ENCODE results near the gene VCP. TPM values are rescaled to one million over a fixed set of nuclear protein-coding genes. Genes with fewer than 3 reads are reported as not detected.
A peak's percentile ranks its signal among the peaks of the same experiment; 100 is the strongest.

The VCP gene
- total RNA-seq, 1 experiment from 2014 or later, result 352 TPM

DNA sequence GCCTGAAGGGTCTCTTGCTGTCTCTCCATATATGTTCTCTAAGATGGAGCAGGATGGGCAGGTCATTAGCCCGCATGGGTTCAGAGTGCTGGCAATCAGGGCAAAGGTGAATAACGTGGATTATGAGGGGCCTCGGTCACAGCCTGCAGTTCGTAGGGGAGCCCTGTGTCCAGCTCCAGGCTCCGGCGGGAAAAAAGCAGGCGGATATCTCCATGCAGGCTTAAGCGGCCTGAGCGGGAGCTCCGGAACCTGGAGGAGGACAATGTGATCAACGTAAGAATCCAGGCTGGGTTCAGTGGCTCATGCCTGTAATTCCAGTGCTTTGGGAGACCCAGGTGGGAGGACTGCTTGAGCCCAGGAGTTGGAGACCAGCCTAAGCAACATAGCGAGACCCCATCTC lies 32.7 kb upstream of the VCP start:
- in situ Hi-C loops (cut with HindIII; ENCODE audit: low sequenced_read_pairs), result no loop called here

DNA sequence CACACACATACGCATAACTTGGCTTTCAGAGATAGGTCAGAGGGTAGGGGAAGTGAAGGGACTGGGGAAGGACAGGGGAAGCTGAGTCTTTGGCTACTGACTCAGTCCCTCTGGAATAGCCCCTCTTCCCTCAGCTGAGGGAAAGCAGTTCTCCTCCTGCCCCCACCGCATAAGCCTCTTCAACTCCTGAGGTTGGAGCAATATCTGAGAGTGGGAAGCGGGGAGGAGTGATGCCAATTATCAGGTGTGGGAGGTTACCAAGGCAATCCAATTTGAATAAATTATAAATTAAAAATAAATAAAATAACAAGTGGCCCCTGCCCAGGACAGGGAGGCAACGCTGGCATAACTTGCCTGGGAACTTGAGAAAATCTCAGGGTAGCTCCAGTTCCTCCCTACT lies 32.2 kb upstream of the VCP start:
- in situ Hi-C loops (cut with HindIII; ENCODE audit: low sequenced_read_pairs), result no loop called here

More for the DNA sequence above, 32.7 kb upstream of the VCP start:
- DNase-seq (ENCODE audit: low spot score), result no peak

DNA sequence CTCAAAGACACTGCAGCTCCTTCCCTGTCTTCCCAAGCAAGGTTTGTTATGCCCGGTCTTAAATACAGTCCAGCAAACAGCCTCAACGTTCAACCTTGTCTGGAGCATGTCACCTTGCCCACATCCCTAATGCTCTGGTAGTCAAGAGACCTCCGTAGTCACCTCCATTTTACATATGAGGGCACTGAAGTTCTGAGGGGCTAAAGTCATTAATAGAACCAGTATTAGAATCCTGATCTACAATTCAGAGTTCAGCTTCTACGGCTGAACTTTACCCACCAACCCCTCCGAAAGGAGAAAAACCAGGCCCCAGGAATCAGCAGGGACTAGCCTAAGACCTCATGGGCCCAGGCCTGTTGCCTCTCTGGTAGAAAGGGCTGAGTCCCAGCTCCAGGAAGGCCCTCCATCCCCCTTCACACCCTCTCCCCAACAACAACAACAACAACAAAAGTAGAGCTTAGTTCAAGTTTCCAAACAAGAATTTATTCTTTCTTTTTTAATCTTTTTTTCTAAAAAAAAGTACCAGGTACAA lies 31.3 kb upstream of the VCP start:
- no peak for DNase-seq (ENCODE audit: low spot score)
- in situ Hi-C loops (cut with HindIII; ENCODE audit: low sequenced_read_pairs), result no loop called here

More for the DNA sequence above, 32.2 kb upstream of the VCP start:
- DNase-seq (ENCODE audit: low spot score), result no peak

DNA sequence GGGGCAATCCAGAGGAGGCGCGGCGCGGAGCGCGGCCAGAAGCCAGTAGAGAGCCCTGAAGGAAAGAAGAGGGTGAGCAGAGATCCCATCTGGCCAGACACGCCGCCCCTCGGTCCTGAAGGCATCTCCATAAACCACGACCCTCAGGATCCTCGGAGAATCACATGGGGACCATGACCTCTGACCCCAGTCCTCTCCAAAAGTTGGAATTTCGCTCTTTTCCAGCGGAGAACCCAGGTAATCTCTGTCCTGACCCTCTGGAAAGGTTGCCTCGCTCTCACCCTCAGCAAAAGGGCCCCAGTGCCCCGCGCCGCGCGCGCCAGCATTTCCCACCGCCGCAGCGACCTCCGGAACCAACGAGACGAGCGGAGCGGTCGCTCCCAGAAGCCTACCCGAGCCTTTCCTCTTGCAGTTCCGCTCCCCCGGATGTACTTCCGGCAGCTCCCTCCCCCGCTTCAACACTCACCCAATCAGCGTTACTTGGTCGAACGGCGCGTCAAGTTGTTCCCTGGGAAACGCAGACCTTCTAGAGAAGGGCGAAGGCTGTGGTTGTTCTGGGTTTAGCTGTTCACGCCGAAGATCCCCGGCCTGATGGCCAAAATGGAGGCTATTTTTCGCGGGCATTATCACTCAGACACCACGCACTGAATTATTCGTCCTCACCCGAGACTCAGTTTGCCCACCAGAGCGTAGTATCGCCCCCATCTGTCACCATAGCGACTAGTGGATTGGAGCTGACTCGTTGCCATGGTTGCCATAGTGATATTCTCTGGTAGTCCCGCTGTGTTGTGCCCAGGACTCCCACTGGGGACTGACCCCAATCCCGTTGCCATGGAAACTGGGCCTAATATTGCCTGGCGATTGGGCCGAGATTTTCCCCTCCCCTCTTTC lies 30.6 kb upstream of the VCP start, which contains the start of gene STOML2:
Gene STOML2 (minus strand): TSS at position 363 of the 891 bp plus-strand sequence. CDS start 37 bp downstream, at position 326.
- in situ Hi-C loops (cut with HindIII; ENCODE audit: low sequenced_read_pairs), result no loop called here
- DNase-seq (ENCODE audit: low spot score), result peak; percentile 100

DNA sequence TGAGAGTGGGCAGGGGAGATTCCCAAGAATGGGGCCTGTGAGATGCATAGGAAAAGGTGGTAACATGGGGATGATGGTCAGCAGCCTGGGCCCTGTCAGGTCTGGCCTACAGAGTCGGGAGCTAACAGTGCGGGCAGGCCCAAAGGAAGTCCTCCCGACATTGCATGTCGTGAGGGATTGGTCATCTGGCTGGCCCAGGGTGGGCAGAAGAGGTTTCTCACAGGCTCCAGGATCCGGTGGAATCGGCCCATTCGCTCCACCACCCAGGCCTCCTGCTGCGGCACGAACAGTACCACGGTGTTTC lies 30.0 kb upstream of the VCP start:
- in situ Hi-C loops (cut with HindIII; ENCODE audit: low sequenced_read_pairs), result no loop called here
- DNase-seq (ENCODE audit: low spot score), result no peak

DNA sequence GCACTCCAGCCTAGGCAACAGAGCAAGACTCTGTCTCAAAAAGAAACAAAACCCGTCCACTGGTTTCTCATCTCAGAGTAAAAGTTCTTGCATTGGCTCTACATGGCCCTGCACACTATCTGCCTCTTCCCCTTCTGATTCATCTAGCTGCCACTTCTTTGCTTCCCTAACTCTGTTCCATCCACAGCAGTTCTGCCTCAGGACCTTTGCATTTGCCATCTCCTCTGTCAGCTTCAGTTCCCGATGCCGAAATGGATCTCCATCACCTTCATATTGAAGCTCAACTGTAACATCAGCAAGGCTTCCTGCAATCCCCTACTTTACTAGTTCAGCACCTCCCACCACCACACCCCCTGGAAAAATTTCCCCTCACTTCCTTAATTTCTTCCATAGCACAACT lies 25.1 kb upstream of the VCP start:
- no peak for DNase-seq (ENCODE audit: low spot score)
- in situ Hi-C loops (cut with HindIII; ENCODE audit: low sequenced_read_pairs), result no loop called here

DNA sequence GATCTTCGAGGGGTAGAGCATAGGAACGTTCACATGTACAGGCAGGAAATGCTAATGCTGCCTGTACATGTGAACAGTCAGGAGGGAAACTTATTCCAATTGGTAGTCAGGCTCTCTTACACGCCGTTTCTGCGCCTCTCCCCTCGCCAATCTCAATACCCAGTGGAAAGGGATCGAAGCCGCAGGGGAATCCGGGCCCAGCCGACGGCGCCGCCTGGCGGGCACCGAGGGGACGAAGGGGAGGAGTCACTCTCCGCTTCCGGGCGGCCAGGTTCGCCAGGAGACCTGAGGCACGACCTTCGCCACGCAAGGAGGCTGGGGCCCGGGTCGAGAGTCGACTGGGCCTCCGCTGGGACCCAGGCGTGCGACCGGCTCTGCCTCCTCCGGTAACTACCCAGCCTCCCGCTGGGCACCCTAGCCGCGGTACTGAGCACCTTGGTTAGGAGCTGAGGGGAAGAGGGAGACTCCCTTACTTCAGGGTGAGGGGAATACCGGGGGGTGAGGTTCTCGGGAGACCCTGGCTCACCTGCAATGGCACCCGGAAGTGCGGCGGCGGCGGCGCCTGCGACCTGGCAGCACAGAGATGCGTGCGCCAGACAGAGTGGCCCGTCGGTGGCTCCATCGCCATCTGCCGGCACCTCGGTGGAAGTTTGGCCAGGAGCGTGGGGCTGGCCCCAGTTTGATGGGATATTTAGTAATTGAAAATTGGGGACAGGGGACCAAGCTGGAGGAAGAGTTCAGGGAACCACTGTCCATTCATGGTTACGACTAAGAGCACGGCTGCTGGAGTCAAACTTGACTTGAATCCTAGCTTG lies 23.8 kb upstream of the VCP start, which contains the start of gene PIGO:
Gene PIGO (minus strand): TSS at position 557 of the 815 bp plus-strand sequence. CDS start 1,026 bp downstream, outside the sequence.
- in situ Hi-C loops (cut with HindIII; ENCODE audit: low sequenced_read_pairs), result no loop called here
- DNase-seq (ENCODE audit: low spot score), result peak; percentile 88

DNA sequence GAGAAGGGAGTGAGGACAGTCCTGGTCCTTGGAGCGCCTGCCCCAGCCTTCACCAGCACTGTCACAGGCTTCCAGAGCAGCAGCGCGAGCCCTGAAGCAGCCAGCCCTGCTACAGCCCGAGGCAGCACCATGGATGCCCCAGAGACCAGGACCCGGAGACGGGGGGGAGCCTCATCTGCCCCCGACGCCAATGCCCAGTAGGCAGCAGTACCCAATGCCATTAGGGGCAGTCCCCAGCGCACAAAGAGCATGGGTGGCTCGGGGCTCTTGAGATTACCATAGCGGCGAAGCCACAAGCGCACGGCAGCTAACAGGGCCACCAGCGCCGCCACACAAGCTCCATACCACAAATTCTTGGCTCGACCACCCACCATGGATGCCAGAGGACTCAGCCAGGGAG lies 19.1 kb upstream of the VCP start:
- in situ Hi-C loops (cut with HindIII; ENCODE audit: low sequenced_read_pairs), result no loop called here
- DNase-seq (ENCODE audit: low spot score), result no peak

DNA sequence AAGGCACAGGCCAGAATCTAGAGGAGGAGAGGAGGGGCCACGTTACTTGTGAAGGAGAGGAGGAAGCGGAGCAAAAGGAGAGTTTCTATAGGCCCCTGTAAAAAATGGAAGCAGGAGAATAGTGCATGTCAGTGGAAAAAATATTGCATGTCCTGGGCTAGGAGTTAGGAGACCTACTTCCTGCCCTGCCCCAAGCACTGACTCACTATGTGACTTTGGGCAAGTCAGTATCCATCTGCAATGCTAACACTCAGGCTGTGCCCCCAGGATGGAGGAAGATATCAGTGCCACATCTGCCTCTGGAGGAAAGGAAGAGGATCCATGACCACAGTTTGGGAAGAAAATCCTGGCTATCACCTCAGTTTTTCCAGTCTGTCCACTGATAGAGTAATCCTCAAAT lies 17.0 kb upstream of the VCP start:
- no peak for DNase-seq (ENCODE audit: low spot score)
- in situ Hi-C loops (cut with HindIII; ENCODE audit: low sequenced_read_pairs), result no loop called here

DNA sequence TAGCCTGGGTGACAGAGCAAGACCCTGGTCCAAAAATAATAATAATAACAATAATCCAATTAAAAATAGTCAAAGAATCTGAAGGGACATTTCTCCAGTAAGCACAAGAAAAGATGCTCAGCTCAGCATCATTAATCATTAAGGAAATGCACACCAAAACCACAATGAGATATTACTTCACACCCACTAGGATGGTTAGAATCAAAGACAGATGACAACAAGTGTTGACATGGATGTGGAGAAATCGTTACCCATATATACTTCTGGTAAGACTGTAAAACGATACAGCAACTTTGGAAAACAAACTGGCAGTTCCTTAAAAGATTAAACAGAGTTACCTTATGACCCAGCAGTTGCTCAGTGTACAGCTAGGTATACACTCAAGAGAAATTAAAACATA lies 12.7 kb upstream of the VCP start:
- in situ Hi-C loops (cut with HindIII; ENCODE audit: low sequenced_read_pairs), result no loop called here
- no peak for DNase-seq (ENCODE audit: low spot score)

DNA sequence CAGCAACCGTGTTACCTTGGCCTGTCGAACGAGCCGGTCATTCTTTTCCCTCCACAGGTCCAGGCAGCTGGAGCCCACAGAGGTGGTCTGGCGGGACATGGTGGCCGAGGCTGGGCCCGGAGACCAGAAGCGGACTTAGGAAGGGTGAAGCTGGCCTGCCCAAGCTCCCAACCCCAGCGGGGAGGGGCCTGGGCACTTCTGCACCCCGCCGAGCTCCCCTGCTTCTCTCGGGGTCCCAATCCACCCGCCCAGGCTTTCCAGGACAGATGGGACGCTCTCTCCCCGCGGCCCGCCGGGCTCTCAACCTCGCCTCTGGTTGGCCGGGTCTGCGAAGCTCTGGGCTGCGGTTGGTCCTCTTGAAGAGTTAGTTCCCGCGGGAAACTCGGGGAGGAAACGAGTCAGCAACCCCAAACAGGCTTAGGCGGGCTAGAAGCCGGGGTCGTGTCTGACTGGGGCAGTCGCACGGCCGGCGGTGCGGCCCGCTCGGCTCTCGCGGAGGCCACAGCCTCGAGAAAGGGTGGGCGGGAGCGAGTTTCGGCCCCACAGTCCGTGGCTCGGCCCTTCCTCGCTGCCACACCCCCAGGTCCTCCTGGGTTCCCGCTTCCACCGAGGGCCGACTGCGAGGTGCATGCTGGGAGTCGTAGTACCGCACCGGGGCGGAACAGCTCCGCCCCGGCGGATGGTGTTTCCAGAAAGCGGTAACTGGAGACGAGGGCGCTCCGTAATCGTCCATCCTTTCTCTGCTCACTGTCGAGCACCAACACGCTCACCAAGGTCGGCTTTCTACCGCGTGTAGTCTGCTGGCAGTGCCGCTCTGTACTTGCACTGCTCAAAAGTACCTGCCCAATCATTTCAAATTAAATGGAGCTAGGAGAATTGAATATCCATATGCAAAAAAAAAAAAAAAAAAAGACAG lies 7.3 kb upstream of the VCP start, which contains the start of gene FANCG:
Gene FANCG (minus strand): TSS at position 517 of the 916 bp plus-strand sequence. CDS start 418 bp downstream, at position 99.
- in situ Hi-C loops (cut with HindIII; ENCODE audit: low sequenced_read_pairs), result no loop called here
- peak; percentile 93 for DNase-seq (ENCODE audit: low spot score)

DNA sequence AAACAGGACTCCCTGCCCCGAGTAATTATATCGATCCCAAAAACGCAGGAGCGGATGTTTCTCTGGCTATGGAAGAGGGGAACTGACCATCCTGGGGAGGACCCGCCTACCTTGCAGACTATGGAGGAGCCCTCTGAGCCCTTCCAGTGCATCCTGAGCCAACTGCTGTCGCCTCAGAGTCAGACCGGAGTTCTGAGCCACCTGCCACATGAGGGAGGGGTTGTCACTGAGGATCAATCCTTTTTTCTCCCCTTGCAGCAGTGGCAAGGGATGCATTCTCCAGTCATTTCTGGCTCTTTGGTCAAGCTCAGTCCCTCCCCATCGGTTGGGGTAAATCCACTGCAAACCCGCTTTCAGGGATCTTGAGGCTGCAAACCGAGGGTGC lies 6.6 kb upstream of the VCP start:
- in situ Hi-C loops (cut with HindIII; ENCODE audit: low sequenced_read_pairs), result no loop called here
- DNase-seq (ENCODE audit: low spot score), result no peak

DNA sequence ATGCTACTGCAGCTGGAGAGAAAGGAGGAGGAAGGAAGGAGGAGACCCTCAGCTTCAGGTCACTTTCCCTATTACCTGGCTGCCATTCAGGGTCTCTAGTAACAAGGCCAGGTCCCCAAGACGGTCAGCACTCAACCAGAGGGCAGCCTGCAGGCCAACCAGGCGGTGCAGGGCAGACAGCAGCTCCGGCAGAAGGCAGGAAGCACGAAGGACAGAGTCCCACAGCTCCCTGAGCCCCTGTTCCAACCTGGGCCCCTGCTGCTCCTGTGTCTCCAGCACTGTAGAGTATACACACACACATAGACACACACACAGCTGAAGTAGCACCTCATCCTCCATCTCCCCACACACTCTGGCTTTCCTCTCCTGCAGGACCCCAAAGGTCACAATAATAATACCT lies 5.6 kb upstream of the VCP start:
- in situ Hi-C loops (cut with HindIII; ENCODE audit: low sequenced_read_pairs), result no loop called here
- DNase-seq (ENCODE audit: low spot score), result no peak

DNA sequence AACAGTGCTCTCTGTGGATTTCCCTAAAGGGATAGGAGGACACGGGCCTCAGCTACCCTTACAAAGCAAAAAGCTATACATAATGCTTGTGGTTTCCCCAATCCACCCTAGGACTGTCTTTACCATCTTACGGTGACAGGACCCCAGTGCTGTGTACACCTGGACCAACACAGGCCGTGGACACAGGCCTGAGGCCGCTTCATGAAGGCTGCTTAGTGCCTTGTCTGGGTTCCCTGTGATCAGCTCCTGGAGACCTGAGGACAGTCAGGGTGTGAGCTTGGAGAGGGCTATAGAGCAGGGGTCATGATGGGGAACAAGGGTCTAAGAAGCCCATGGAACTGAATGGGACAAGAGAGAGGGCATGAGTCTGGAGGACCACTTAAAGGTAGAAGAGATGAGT lies 4.4 kb upstream of the VCP start:
- no peak for DNase-seq (ENCODE audit: low spot score)
- in situ Hi-C loops (cut with HindIII; ENCODE audit: low sequenced_read_pairs), result no loop called here

DNA sequence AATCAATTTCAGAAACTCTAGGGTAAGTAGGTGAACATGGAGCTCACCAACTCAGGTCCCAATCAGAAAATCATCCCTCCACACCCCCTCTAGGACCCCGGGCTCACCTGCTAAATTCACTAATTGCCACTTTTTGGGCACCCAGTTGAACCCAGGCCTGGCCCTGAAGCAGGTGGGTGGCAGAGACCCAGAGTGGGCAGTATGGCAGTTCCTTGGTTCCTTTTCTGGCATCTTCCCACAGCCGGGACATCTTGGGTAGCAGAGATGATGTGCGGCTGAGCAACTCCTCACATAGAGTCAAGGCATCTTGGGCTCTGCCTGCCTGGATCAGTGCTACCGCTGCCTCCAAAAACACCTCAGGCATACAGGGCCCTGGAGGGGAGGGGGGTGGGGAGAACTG lies 2.9 kb upstream of the VCP start:
- DNase-seq (ENCODE audit: low spot score), result no peak
- in situ Hi-C loops (cut with HindIII; ENCODE audit: low sequenced_read_pairs), result no loop called here

DNA sequence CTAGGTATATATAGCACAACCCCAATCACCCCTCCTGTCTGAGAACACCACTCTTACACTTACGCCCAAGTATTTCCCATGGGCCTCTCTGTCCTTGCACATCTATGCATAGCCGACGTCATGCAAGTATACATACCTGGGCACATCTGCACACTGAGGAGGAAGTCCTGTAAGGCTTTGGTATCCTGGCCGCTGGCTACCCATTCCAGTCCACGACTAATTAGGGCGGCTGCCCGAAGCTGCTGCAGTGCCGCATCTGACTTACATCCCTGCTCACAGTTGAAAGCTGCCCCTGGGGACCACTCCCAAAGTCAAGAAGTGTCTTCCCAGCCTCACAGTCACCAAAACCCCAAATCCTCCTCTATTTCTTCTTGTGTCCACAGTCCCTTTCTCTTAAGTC lies 2.4 kb upstream of the VCP start:
- in situ Hi-C loops (cut with HindIII; ENCODE audit: low sequenced_read_pairs), result no loop called here
- DNase-seq (ENCODE audit: low spot score), result no peak

DNA sequence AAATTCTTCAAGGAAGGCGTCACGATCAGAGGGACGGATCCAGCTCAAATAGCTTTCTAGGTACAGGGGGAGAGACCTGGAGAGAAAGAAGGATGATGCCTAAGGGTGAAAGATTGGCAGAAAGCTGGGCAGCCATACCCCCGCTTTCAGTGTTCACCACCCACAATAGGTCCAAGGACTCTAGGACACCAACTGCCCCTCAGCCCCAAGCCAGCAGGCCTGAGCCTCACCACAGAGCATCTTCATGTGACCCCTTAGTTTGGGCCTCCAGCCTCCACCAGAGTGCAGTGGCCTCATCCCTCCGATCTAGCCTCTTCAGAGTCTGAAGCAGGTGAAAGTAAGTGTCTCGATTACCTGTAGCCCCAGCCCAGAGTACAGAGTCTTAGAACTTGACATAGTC lies 1.7 kb upstream of the VCP start:
- no peak for DNase-seq (ENCODE audit: low spot score)
- in situ Hi-C loops (cut with HindIII; ENCODE audit: low sequenced_read_pairs), result no loop called here

DNA sequence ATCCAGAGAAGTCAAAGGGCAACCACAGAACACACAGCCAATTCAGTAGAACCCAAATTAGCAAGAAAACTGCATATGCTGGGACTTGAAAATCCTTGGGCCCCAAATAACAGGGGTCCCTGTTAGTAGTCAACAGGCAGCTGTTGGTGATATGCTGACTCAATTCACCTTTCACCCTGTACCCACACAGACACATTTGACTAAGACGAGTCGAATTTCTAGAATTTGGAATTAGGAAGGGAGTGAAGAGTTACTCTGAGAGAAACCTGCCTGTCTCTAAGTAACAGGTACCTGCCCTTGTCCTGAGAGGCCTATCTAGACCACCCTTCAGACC lies 821 bp upstream of the VCP start:
- in situ Hi-C loops (cut with HindIII; ENCODE audit: low sequenced_read_pairs), result no loop called here
- DNase-seq (ENCODE audit: low spot score), result no peak

DNA sequence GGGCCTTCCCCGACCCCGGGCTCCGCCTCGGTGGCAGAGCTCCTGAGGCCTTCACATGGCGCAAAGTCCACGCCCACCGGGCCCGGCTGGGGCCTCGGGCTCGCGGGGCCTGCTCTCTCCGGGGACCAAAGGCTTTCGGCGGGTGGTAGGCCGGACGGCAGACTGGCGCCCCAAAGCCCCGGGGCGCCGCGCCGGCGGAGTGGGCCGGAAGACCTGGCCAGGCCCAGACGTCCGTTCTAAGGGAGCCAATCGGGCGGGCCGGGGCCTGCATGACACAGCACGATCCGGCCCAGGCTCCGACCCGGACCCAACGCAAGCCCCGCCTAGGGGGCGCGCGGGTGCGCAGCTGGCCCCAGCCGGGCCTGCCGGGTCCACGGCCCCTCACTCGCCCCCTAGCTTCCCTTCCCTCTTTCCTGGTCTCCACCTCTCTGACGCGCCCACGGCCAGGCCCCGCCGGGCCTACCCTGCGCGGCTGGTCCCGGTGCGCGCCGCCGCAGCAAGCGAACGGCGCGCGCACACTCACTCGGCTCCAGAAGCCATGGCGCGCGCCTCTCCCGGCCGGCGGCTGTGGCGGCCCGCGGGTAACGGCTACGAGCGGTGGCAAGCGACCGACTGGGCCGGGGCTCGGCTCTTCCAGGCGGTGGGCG lies 488 bp downstream of the VCP start:
- in situ Hi-C loops (cut with HindIII; ENCODE audit: low sequenced_read_pairs), result no loop called here
- DNase-seq (ENCODE audit: low spot score), result peak; percentile 64
